Body of pancreas (tissue), 4 donors: ENCODE results near the gene MAPK8IP3.

Experiments used
- POLR2A ChIP-seq, 3 donors: fragments of 450-650 bp; IDR thresholded peaks; one replicate each; pipeline ENCODE4 v1.6.1; 2016; ENCODE audit warnings: antibody characterized with exemption in 3 of 3, mild to moderate bottlenecking in 2 of 3
- TF ChIP-seq, protein P1 (sequence below), 7 experiments: fragments of 450-650 bp in 4 of 7; fragments of 200-600 bp in 3 of 7; sonication (generic) in 3 of 7; IDR thresholded peaks; one replicate each; pipeline ENCODE4 v1.5.1; 2016 to 2019; ENCODE audit warnings: antibody characterized with exemption in 7 of 7

DNA sequence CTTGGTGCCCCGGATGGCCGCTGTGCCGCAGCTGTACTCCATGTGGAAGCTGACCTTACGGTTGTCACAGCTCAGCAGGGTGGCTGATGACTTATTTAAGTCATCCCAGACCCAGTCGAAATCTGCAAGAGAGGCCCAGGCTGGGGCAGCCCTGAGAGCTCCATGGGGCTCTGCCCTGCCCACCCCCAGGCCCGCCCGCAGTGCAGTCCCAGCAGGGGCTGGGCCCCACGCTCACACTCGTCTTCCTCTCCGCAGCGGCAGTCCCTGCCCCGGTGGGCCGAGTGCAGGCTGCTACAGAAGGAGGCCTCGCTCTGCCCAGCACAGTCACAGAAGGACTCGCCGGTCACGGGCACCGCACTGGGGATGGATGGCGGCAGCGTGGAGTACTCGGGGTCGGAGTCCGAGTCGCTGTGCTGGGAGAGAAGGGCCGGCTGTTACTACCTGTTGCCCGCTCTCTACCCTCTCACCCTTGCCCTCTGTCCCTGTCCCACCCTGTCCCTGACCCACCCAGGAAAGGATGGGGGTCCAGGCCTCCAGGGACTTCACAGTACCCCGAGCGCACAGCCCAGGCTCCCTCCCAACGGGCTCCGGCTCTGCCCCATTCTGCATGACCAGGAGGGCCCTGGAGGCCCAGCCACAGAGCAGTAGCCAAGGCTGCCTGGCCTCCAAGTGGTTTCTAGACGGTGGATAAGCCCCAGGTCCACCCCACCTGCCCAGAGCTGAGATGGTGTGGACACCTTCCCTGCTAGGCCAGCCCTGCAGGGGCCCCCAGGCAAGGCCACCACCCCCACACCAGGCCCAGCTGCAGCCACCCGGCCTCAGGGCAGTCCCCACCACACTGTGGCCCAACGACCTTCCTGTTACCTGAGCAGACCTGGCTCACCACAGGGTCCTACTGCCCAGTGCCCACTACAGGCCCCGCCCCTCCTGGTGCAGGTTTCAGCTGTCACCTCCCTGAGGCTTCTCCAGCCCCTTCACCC lies 72.5 kb downstream of the MAPK8IP3 start:
- TF ChIP-seq, protein P1, sequence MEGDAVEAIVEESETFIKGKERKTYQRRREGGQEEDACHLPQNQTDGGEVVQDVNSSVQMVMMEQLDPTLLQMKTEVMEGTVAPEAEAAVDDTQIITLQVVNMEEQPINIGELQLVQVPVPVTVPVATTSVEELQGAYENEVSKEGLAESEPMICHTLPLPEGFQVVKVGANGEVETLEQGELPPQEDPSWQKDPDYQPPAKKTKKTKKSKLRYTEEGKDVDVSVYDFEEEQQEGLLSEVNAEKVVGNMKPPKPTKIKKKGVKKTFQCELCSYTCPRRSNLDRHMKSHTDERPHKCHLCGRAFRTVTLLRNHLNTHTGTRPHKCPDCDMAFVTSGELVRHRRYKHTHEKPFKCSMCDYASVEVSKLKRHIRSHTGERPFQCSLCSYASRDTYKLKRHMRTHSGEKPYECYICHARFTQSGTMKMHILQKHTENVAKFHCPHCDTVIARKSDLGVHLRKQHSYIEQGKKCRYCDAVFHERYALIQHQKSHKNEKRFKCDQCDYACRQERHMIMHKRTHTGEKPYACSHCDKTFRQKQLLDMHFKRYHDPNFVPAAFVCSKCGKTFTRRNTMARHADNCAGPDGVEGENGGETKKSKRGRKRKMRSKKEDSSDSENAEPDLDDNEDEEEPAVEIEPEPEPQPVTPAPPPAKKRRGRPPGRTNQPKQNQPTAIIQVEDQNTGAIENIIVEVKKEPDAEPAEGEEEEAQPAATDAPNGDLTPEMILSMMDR (IDR thresholded peaks at IDR 0.05) = no peak
- no peak for TF ChIP-seq POLR2A (IDR thresholded peaks at IDR 0.05)
